Activated CD4-positive, alpha-beta T cell treated with anti-CD3 and anti-CD28 coated beads, Interleukin-2, Interleukin-4, amounts not matched to agents 100 ng/mL and 50 ng/mL, durations not matched to agents 16 hours and 8 hours (primary cell): ENCODE measurements around the gene PHACTR2.
"Not testable (repeated sequence)": the region's sequence is repeated elsewhere in the genome, so short reads cannot be mapped to it uniquely, and the experiment has no call there.

Experiments used
- DNase-seq: peaks from one replicate; pipeline ENCODE4 v3.0.0-alpha.2; 2020; ENCODE audit warnings: low spot score

PHACTR2 gene

GRCh38 chr6:143864234-143864633 is 186.5 kb downstream of the PHACTR2 start, which contains the start of gene ZC2HC1B:
Gene ZC2HC1B (plus strand): TSS chr6:143864474. CDS start chr6:143864540, 66 bp downstream.
- no peak for DNase-seq

- DNase-seq, result no peak
Observed at GRCh38 chr6:143867236-143867635, 189.5 kb downstream of the PHACTR2 start.

DNA sequence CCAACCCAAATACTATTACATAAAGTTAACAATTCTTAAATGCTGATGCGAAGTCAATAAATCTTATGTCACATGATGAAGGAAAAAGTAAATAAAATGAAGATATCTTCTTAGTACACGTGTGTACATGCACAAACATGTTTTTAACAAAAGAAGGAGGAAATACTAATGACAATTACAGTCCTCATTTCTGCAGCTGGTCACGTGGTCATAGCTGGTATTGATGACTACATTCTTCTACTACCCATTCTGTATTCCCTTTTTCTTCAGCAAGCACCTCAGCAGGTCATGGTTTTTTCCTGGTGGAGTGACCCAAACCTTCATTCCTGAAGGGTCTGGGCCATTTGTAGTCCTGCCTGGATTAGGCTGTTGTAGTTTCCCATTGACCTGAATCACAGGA is 191.0 kb downstream of the PHACTR2 start:
- not testable (repeated sequence) for DNase-seq

DNA sequence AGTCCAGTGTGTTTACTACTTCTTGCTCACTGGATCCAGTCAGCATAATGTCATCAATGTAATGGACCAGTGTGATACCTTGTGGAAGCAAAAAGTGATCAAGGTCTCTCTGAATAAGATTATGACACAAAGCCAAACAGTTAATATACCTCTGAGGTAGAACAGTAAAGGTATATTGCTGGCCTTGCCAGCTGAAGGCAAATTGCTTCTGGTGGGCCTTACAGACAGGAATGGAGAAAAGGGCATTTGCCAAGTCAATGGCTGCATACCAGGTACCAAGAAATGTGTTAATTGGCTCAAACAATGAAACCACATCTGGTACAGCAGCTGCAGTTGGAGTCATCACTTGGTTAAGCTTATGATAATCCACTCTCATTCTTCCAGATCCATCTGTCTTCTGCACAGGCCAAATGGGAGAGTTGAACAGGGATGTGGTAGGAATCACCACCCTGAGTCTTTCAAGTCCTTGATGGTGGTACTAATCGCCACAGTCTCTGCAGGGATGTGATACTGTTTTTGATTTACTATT is 193.5 kb downstream of the PHACTR2 start:
- not testable (repeated sequence) for DNase-seq

- peak; percentile 57 for DNase-seq
Observed at GRCh38 chr6:143872201-143872600, 194.4 kb downstream of the PHACTR2 start.

DNA sequence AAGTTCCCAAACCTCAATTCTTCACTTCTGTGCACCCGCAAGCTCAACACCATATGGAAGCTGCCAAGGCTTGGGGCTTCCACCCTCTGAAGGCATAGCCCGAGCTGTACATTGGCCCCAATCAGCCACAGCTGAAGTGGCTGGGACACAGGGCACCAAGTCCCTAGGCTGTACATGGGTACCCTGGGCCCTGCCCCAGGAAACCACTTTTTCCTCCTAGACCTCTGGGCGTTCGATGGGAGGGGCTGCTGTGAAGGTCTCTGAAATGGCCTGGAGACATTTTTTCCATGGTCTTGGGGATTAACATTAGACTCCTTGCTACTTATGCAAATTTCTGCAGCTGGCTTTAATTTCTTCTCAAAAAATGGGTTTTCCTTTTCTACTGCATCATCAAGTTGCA is 195.8 kb downstream of the PHACTR2 start:
- not testable (repeated sequence) for DNase-seq

DNA sequence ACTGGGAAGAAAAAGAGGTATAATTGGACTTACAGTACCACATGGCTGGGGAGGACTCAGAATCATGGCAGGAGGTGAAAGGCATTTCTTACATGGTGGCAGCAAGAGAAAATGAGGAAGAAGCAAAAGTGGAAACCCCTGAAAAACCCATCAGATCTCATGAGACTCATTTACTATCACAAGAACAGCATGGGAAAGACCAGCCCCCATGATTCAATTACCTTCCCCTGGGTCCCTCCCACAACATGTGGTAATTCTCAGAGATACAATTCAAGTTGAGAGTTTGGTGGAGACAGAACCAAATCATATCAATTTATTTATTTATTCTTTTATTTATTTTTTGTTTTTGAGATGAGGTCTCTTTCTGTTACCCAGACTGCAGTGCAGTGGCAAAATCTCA is 196.7 kb downstream of the PHACTR2 start:
- DNase-seq, result not testable (repeated sequence)

DNA sequence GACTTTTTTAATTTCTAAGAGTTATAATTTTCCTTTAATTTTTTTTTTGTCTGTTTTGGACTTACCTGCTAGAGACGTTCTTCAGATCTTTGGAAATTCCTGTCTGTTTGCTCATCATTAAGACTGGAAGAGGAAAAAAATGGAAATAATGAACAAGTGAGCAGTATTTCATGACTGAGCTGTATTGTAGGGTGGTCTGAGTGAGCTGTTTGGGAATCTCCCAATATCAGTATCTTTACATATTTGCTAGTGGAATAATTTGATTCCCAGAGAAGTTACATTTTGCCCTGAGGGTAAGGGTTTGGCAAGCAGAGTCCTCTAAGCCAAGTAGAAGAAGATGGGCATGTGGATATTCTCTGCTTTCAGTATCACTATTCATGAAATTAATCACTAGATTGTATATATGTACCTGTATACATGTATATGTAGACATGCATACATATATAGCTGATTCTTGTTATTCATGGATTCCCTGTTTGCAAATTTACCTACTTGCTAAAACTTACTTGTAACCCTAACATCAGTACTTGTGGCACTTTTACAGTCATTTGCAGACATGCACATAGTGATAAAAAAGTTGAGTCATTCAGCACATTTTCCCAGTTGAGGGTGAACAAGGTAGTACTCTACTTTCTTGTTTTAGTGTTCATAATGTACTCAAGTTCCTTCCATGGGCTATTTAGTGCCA is 200.0 kb downstream of the PHACTR2 start:
- peak; percentile 55 for DNase-seq

DNA sequence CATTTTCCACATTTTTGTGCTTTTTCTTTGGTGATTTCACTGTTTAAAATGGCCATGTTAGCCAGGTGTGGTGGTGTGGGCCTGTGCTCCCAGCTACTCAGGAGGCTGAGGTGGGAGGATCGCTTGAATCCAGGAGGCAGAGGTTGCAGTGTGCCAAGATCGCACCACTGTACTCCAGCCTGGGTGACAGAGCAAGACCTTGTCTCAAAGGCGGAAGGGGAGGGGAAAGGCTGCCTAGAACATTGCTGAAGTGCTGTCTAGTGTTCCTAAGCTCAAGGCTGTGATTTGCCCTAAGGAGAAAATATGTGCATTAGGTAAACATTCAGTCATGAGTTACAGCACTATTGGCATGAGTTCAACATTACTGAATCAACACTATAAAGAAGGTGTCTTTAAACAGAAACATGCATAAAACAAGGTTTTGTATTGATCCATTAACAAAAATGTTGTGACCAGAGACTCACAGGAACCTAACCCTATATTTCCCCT is 200.6 kb downstream of the PHACTR2 start:
- no peak for DNase-seq

DNA sequence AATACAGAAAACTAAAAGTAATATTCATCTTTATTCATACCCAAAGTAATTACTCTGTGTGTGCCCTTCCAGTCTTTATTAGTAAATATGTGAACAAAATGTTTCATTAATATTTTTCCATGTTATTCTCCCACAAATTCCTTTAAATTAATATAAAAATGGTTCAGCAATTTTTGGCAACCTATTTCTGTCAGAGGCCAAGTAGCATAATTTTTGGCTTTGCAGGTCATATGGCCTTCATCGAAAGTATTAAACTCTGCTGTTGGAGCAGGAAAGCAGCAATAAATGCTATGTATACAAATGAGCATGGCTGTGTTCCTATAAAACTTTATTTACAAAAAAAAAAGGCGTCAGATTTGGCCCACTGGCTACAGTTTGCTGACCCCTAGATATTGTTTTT is 202.6 kb downstream of the PHACTR2 start:
- no peak for DNase-seq
